Loucy (cell line): ENCODE results near the gene ZSWIM8.

Source experiments
- H2AFZ ChIP-seq: fragments of 200-600 bp; sonication (generic); 2 replicates; pipeline ENCODE4 v1.6.0; 2016; ENCODE audit warnings: antibody characterized with exemption, mild to moderate bottlenecking, low read length, moderate library complexity
- H3F3A ChIP-seq: fragments of 200-600 bp; 2 replicates; pipeline ENCODE4 v1.6.0; 2016; ENCODE audit warnings: antibody characterized with exemption, low read depth, mild to moderate bottlenecking
- H3K27me3 ChIP-seq: fragments of 200-600 bp; sonication (generic); 2 replicates; pipeline ENCODE4 v1.6.1; 2014; ENCODE audit warnings: low read length, mild to moderate bottlenecking; ENCODE audit not compliant: insufficient read depth, poor library complexity, severe bottlenecking
- H3K36me3 ChIP-seq: fragments of 200-600 bp; sonication (generic); 2 replicates; pipeline ENCODE4 v1.6.1; 2016; ENCODE audit warnings: low read length; ENCODE audit not compliant: insufficient read depth
- H3K4me1 ChIP-seq: fragments of 200-600 bp; sonication (generic); 2 replicates; pipeline ENCODE4 v1.5.1; 2014; ENCODE audit warnings: low read length, mild to moderate bottlenecking; ENCODE audit not compliant: insufficient read depth, poor library complexity, severe bottlenecking
- H3K4me2 ChIP-seq: fragments of 200-600 bp; sonication (generic); 2 replicates; pipeline ENCODE4 v1.6.0; 2014; ENCODE audit warnings: antibody characterized with exemption, low read length, low read depth, mild to moderate bottlenecking; ENCODE audit not compliant: poor library complexity, severe bottlenecking
- H3K4me3 ChIP-seq: fragments of 200-600 bp; sonication (generic); 2 replicates; pipeline ENCODE4 v1.5.1; 2014; ENCODE audit warnings: low read length, mild to moderate bottlenecking, mixed read lengths; ENCODE audit not compliant: poor library complexity, severe bottlenecking
- H3K79me2 ChIP-seq: fragments of 200-600 bp; sonication (generic); 2 replicates; pipeline ENCODE4 v1.6.1; 2014; ENCODE audit warnings: low read length; ENCODE audit not compliant: insufficient read depth
- H3K9ac ChIP-seq: fragments of 200-600 bp; sonication (generic); 2 replicates; pipeline ENCODE4 v1.6.0; 2014; ENCODE audit warnings: mild to moderate bottlenecking, low read depth, low read length, moderate library complexity; ENCODE audit not compliant: poor library complexity, severe bottlenecking
- H3K9me2 ChIP-seq: fragments of 200-600 bp; sonication (generic); replicated peaks from 2 replicates; pipeline ENCODE4 v1.6.1; 2016; ENCODE audit warnings: low read depth, low read length, mixed read lengths
- H3K9me3 ChIP-seq: fragments of 200-600 bp; sonication (generic); 2 replicates; pipeline ENCODE4 v1.6.1; 2014; ENCODE audit warnings: mild to moderate bottlenecking, antibody characterized with exemption, low read length, low read depth; ENCODE audit not compliant: insufficient read depth
- H4K20me1 ChIP-seq: fragments of 200-600 bp; sonication (generic); 2 replicates; pipeline ENCODE4 v1.6.0; 2014; ENCODE audit warnings: antibody characterized with exemption, low read length, mild to moderate bottlenecking; ENCODE audit not compliant: insufficient read depth, poor library complexity, severe bottlenecking
- EZH2phosphoT487 ChIP-seq: fragments of 200-600 bp; IDR thresholded peaks from 2 replicates; pipeline ENCODE4 v1.6.1; 2018; ENCODE audit warnings: antibody characterized with exemption, mild to moderate bottlenecking, moderate library complexity, borderline replicate concordance
- TF ChIP-seq, protein P1 (sequence below): fragments of 200-600 bp; sonication (generic); conservative IDR thresholded peaks from 2 replicates; pipeline ENCODE4 v1.5.1; 2014; ENCODE audit warnings: mild to moderate bottlenecking, antibody characterized with exemption, low read length

The ZSWIM8 gene

DNA sequence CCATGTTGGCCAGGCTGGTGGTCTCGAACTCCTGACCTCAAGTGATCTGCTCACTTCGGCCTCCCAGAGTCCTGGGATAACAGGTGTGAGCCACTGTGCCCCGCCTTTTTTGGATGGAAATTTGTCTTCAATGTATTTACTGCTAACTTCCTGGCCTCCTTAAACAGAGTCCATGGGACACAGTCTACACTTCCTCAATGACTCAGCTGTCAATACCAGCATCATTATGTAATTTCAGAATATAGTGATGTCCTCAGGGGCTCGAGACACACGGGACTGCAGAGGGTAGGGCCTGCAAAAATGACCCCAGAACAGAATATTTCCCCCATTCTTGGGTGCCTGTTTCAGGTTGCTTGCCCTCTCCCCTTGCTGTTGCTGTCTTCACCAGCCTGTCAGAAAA lies 57.9 kb downstream of the ZSWIM8 start:
- Histone ChIP-seq H3K4me3 (no peak overlapping the region), H2AFZ (no peak overlapping the region), H3K9me2 (no peaks in the 10 kb centered on the region), H3K4me2 (no peak overlapping the region), H3K79me2 (no peaks in the 10 kb centered on the region), H3K4me1 (no peaks in the 10 kb centered on the region), H3K27me3 (no peaks in the 10 kb centered on the region), H3K36me3 (peaks cover 96% of the 10 kb centered on the region; the same call in 1 of the 2 replicates), H4K20me1 (peaks cover 2% of the 10 kb centered on the region), H3K9me3 (no peaks in the 10 kb centered on the region), H3F3A (no peaks in the 10 kb centered on the region), H3K9ac (no peak overlapping the region)
- TF ChIP-seq, protein P1, sequence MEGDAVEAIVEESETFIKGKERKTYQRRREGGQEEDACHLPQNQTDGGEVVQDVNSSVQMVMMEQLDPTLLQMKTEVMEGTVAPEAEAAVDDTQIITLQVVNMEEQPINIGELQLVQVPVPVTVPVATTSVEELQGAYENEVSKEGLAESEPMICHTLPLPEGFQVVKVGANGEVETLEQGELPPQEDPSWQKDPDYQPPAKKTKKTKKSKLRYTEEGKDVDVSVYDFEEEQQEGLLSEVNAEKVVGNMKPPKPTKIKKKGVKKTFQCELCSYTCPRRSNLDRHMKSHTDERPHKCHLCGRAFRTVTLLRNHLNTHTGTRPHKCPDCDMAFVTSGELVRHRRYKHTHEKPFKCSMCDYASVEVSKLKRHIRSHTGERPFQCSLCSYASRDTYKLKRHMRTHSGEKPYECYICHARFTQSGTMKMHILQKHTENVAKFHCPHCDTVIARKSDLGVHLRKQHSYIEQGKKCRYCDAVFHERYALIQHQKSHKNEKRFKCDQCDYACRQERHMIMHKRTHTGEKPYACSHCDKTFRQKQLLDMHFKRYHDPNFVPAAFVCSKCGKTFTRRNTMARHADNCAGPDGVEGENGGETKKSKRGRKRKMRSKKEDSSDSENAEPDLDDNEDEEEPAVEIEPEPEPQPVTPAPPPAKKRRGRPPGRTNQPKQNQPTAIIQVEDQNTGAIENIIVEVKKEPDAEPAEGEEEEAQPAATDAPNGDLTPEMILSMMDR: no peak
- TF ChIP-seq EZH2phosphoT487: no peak

DNA sequence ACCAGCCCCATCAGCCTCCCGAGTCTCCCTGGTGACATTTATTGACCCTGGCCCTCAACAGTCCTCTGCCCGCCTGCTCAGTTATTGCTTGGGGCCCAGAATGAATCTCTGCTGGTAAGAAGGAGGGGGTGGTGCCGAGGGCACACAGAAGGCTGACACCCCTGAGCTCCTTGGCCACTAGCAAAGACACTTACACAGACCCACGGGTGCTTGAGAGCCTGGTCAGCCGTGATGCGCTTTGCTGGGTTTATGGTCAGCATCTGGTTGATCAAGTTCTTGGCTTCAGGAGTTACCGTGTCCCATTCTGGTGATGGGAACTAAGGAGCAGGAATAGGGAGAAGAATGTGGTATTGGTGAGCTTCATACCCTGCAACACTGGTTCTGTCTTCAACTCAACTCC lies 61.6 kb downstream of the ZSWIM8 start:
- TF ChIP-seq, protein P1: no peak
- TF ChIP-seq EZH2phosphoT487: no peak
- Histone ChIP-seq H3K4me3 (no peak overlapping the region), H3K79me2 (peaks cover 5% of the 10 kb centered on the region; the same call in 1 of the 2 replicates), H3K4me2 (no peak overlapping the region), H3K9me2 (no peaks in the 10 kb centered on the region), H2AFZ (no peak overlapping the region), H3K27me3 (no peaks in the 10 kb centered on the region), H3K9me3 (no peaks in the 10 kb centered on the region), H3K9ac (no peak overlapping the region), H3F3A (no peaks in the 10 kb centered on the region; the same call in 1 of the 2 replicates), H3K36me3 (peaks cover 78% of the 10 kb centered on the region), H4K20me1 (peaks cover 6% of the 10 kb centered on the region), H3K4me1 (peaks cover 7% of the 10 kb centered on the region)

DNA sequence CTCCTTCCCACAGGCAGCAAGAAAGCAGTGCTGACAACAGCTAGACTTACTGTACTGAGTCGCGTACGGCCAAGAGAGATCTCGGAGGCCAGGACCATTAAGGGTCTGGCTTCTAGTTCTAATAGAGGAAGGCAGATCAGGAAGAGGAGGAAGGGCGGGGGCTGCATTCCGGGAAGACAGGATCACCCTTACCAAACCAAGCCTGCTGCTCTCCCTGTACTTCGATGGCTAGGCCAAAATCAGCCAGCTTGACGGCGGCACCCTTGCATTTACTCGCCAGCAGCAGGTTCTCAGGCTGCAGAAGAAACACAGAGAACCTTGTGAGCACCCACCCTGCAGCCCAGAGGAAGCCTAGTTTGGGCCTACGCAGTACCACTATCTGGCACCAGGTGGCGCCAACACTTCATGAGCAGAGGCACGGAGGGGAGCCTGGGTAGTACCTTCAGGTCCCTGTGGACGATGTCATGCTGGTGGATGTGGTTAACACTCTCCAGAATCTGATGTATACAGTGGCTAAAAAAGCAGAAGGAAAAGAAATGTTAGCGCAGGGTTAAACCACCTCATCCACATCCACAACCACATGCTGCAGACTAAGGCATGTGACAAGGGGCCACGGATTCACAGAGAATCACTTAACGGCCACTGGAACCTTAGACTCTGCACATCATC lies 63.5 kb downstream of the ZSWIM8 start:
- peaks cover 78% of the 10 kb centered on the region for H3K36me3 ChIP-seq
- no peak overlapping the region for H3K9ac ChIP-seq
- H2AFZ ChIP-seq: no peak overlapping the region
- H4K20me1 ChIP-seq: peaks cover 6% of the 10 kb centered on the region
- no peak overlapping the region for H3K4me3 ChIP-seq
- peaks cover 22% of the 10 kb centered on the region; the same call in 1 of the 2 replicates for H3K79me2 ChIP-seq
- TF ChIP-seq EZH2phosphoT487: no peak
- TF ChIP-seq, protein P1: peak; percentile 100
- no peaks in the 10 kb centered on the region for H3K9me2 ChIP-seq
- no peak overlapping the region for H3K4me2 ChIP-seq
- peaks cover 7% of the 10 kb centered on the region for H3K4me1 ChIP-seq
- H3K9me3 ChIP-seq: no peaks in the 10 kb centered on the region
- H3K27me3 ChIP-seq: no peaks in the 10 kb centered on the region
- no peaks in the 10 kb centered on the region; the same call in 1 of the 2 replicates for H3F3A ChIP-seq
